GM15510 (cell line): ENCODE data around the gene ZNF683.

ENCODE experiments used
- POLR2A ChIP-seq: IDR thresholded peaks from 3 replicates; pipeline ENCODE4 v1.6.1; 2011; ENCODE audit warnings: borderline replicate concordance; ENCODE audit not compliant: insufficient read length; ENCODE audit errors: extremely low read depth

ZNF683 gene

GRCh38 chr1:26353210-26353859 lies 19.2 kb downstream of the ZNF683 start:
- TF ChIP-seq POLR2A: no peak

- no peak for TF ChIP-seq POLR2A
Measured at GRCh38 chr1:26352338-26352679, 20.2 kb downstream of the ZNF683 start.

DNA sequence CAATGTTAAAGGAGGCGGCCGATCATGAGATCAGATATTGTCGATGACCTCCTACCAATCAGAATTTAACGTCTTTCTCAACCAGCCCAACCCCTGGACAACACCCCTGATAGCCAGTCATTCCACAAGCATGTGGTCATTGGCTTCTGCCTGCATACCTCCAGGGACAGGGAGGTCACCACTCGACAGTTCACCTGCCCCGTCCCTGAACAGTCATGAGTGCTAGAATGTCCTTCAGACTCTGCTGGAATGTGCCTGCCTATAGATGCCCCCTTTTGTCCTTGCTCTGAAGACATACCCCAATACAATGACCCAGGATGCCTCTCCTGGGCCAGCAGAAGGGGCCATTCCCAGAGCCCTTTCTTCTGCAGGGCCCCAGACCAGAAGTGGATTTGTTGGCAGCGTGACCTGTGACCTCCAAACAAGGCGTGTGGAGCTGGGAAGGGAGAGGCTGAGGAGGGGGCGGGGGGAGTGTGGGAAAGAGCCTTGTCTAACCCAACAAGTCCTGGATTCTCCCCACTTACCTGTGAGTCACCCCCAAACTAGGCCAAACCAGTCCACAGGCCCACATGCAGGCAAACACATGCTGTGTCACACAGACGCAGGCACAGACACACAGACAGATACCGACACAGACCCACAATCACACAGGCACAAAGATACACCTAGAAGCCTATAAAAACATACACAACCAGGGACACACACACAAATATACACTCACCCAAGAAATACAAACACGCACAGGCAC lies 20.8 kb downstream of the ZNF683 start:
- TF ChIP-seq POLR2A: no peak

- no peak for TF ChIP-seq POLR2A
Measured at GRCh38 chr1:26350701-26351589, 21.6 kb downstream of the ZNF683 start.

DNA sequence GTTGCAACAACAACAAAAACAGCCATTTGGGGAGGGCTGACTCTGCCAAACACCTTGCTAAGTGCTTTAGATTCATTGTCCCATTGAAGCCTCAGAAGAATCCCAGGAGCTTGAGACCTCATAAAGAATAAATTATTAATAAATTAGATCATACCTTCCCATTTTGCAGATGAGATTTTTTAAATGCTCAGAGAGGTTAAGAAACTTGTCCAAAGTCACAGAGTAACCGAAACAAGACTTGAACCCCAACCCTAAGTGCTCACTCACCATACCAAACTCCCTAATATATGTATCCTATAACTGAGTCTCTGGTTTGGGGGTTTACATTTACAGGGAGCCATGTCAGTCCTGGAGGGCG lies 22.2 kb downstream of the ZNF683 start:
- TF ChIP-seq POLR2A: no peak

DNA sequence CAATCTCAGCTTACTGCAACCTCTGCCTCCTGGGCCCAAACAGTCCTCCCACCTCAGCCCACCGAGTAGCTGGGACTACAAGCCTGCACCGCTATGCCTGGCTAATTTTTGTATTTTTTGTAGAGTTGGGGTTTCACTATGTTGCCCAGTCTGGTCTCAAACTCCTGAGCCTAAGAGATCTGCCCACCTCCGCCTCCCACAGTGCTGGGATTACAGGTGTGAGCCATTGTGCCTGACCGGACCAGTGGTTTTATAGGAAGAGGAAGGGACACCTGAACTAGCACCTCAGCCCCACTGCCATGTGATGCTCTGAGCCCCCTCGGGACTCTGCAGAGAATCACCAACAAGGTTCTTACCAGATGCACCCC lies 22.7 kb downstream of the ZNF683 start:
- TF ChIP-seq POLR2A: no peak

- no peak for TF ChIP-seq POLR2A
Measured at GRCh38 chr1:26349188-26349876, 23.2 kb downstream of the ZNF683 start.

GRCh38 chr1:26346274-26347033 lies 26.1 kb downstream of the ZNF683 start:
- TF ChIP-seq POLR2A: no peak

GRCh38 chr1:26345718-26346117 lies 26.8 kb downstream of the ZNF683 start:
- no peak for TF ChIP-seq POLR2A

- no peak for TF ChIP-seq POLR2A
Measured at GRCh38 chr1:26344147-26344920, 28.2 kb downstream of the ZNF683 start.

GRCh38 chr1:26340047-26340481 lies 32.5 kb downstream of the ZNF683 start:
- TF ChIP-seq POLR2A: no peak

DNA sequence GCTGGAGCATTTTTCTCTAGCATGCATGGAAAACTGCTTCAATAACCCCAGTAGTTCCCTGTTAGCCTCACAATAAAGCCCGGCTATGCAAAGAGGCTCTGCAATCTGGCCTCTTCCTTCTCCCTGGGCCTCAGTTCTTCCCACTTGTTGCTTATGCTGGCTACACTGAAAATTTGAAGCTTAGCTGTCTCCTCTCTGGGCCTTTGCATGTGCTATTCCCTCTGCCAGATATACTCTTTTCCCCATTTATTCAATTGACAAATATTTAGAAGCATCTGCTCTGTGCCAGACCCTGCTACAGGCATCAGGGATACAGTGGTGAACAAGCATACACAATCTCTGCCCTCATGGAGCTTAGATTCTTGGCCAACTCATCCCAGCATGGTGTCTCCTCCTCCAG lies 33.9 kb downstream of the ZNF683 start:
- TF ChIP-seq POLR2A: no peak

GRCh38 chr1:26337625-26338024 lies 34.9 kb downstream of the ZNF683 start:
- no peak for TF ChIP-seq POLR2A

- no peak for TF ChIP-seq POLR2A
Measured at GRCh38 chr1:26337206-26337535, 35.4 kb downstream of the ZNF683 start.
